OCI-LY1 (cell line): ENCODE data around the gene NCAPH2.

Experiments used
- EZH2 ChIP-seq: fragments of 200-600 bp; sonication (generic), shearing (Covaris generic); IDR thresholded peaks from 2 replicates; pipeline ENCODE4 v1.8.0; 2017; ENCODE audit warnings: borderline replicate concordance, mixed run types, mild to moderate bottlenecking, antibody characterized with exemption, low read length, moderate library complexity, mixed read lengths
- TF ChIP-seq, protein P1 (sequence below): fragments of 200-600 bp; sonication (generic), shearing (Covaris generic); IDR thresholded peaks from 2 replicates; pipeline ENCODE4 v1.5.1; 2017; ENCODE audit warnings: mild to moderate bottlenecking, antibody characterized with exemption, low read length, moderate library complexity, mixed read lengths

DNA sequence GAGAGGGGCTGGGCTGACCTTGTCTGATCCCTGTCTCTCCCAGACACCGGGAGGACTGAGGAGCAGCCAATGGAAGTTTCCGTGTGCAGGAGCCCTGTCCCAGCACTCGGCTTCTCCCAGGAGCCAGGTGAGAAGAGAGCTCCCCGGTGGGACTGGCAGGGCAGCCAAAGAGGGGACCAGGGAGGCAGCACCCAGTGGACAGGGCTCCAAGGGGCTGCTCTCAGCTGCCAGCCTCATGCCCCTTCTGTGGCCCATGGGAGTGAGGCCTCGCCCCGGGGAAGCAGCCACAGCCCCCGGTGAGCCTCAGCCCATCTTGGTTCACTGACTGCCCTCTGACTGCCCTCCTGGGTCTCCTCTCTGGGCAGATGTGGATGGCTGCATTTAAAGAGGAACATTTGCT, 10.6 kb downstream of the NCAPH2 start:
- TF ChIP-seq, protein P1, sequence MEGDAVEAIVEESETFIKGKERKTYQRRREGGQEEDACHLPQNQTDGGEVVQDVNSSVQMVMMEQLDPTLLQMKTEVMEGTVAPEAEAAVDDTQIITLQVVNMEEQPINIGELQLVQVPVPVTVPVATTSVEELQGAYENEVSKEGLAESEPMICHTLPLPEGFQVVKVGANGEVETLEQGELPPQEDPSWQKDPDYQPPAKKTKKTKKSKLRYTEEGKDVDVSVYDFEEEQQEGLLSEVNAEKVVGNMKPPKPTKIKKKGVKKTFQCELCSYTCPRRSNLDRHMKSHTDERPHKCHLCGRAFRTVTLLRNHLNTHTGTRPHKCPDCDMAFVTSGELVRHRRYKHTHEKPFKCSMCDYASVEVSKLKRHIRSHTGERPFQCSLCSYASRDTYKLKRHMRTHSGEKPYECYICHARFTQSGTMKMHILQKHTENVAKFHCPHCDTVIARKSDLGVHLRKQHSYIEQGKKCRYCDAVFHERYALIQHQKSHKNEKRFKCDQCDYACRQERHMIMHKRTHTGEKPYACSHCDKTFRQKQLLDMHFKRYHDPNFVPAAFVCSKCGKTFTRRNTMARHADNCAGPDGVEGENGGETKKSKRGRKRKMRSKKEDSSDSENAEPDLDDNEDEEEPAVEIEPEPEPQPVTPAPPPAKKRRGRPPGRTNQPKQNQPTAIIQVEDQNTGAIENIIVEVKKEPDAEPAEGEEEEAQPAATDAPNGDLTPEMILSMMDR: no peak
- TF ChIP-seq EZH2: no peak
